HEK293 (cell line): ENCODE data around the gene BACH1.
A peak's percentile ranks its signal among the peaks of the same experiment; 100 is the strongest.

Source experiments
- CTCF ChIA-PET: fragments of 350-600 bp; formaldehyde crosslinking; extraction: SDS; loops from one replicate; lab custom pipeline; 2021; ENCODE audit warnings: antibody characterized with exemption; lab: Yijun Ruan, JAX
- POLR2A ChIA-PET: fragments of 300-600 bp; formaldehyde crosslinking; extraction: SDS; loops from one replicate; lab custom pipeline; 2020; ENCODE audit warnings: antibody characterized with exemption, inconsistent platforms; lab: Yijun Ruan, JAX
- H3K27ac ChIP-seq: fragments of 200-500 bp; sonication (Bioruptor generic); 2 replicates; pipeline ENCODE4 v1.5.1; 2014; ENCODE audit warnings: low read depth, low read length, control low read depth, inconsistent platforms; ENCODE audit errors: extremely low read depth
- H3K36me3 ChIP-seq, 2 experiments: fragments of 200-500 bp in 1 of 2; sonication (Bioruptor generic) in 1 of 2; 1 replicate in 1 of 2; 2 replicates in 1 of 2; pipeline ENCODE4 v1.5.1; 2014 to 2017; ENCODE audit warnings: inconsistent platforms in 2 of 2, low read length in 2 of 2; ENCODE audit not compliant: control insufficient read depth in 2 of 2, insufficient read depth in 1 of 2
- H3K4me1 ChIP-seq: fragments of 200-500 bp; sonication (Bioruptor generic); 2 replicates; pipeline ENCODE4 v1.5.1; 2014; ENCODE audit warnings: mild to moderate bottlenecking, low read length, inconsistent platforms; ENCODE audit not compliant: control insufficient read depth, insufficient read depth
- H3K4me3 ChIP-seq: 2 replicates; pipeline ENCODE4 v1.5.1; 2011; ENCODE audit warnings: low read depth, mild to moderate bottlenecking, control low read depth, low read length, moderate library complexity
- H3K9me3 ChIP-seq: fragments of 200-500 bp; sonication (Bioruptor generic); 2 replicates; pipeline ENCODE4 v1.5.1; 2014; ENCODE audit warnings: low read depth, low read length, inconsistent platforms; ENCODE audit not compliant: control insufficient read depth, insufficient read depth
- HOXA7 ChIP-seq: sonication (generic); formaldehyde crosslinking; IDR thresholded peaks from 2 replicates; pipeline ENCODE4 v1.8.1; 2022; ENCODE audit warnings: missing genetic modification reagents, borderline replicate concordance
- KLF8 ChIP-seq: fragments of 450-650 bp; formaldehyde crosslinking; IDR thresholded peaks from 2 replicates; pipeline ENCODE4 v1.5.1; 2016; ENCODE audit warnings: missing biosample characterization, missing genetic modification characterization
- PRDM10 ChIP-seq: fragments of 450-650 bp; formaldehyde crosslinking; IDR thresholded peaks from 2 replicates; pipeline ENCODE4 v1.5.1; 2016; ENCODE audit warnings: missing biosample characterization, missing genetic modification characterization
- REST ChIP-seq: fragments of 450-650 bp; formaldehyde crosslinking; IDR thresholded peaks from 2 replicates; pipeline ENCODE4 v1.5.1; 2016; ENCODE audit warnings: missing biosample characterization, missing genetic modification characterization
- TSHZ1 ChIP-seq: fragments of 450-650 bp; formaldehyde crosslinking; IDR thresholded peaks from 2 replicates; pipeline ENCODE4 v1.5.1; 2016; ENCODE audit warnings: missing biosample characterization, missing genetic modification characterization, borderline replicate concordance
- ZBTB20 ChIP-seq: fragments of 450-650 bp; formaldehyde crosslinking; IDR thresholded peaks from 2 replicates; pipeline ENCODE4 v1.5.1; 2016; ENCODE audit warnings: missing biosample characterization, missing genetic modification characterization
- ZBTB48 ChIP-seq: fragments of 450-650 bp; formaldehyde crosslinking; IDR thresholded peaks from 2 replicates; pipeline ENCODE4 v1.5.1; 2016; ENCODE audit warnings: missing biosample characterization, missing genetic modification characterization
- ZEB2 ChIP-seq: fragments of 450-650 bp; formaldehyde crosslinking; IDR thresholded peaks from 2 replicates; pipeline ENCODE4 v1.5.1; 2016; ENCODE audit warnings: missing biosample characterization, missing genetic modification characterization
- ZNF140 ChIP-seq: fragments of 450-650 bp; formaldehyde crosslinking; IDR thresholded peaks from 2 replicates; pipeline ENCODE4 v1.5.1; 2016; ENCODE audit warnings: missing biosample characterization, missing genetic modification characterization
- ZNF202 ChIP-seq: fragments of 450-650 bp; formaldehyde crosslinking; IDR thresholded peaks from 2 replicates; pipeline ENCODE4 v1.5.1; 2016; ENCODE audit warnings: missing biosample characterization, missing genetic modification characterization, borderline replicate concordance
- ZNF433 ChIP-seq: fragments of 450-650 bp; formaldehyde crosslinking; IDR thresholded peaks from 2 replicates; pipeline ENCODE4 v1.5.1; 2016; ENCODE audit warnings: missing biosample characterization, missing genetic modification characterization, low read depth
- ZNF548 ChIP-seq: fragments of 450-650 bp; formaldehyde crosslinking; IDR thresholded peaks from 2 replicates; pipeline ENCODE4 v1.5.1; 2016; ENCODE audit warnings: missing biosample characterization, missing genetic modification characterization
- ZNF555 ChIP-seq: fragments of 450-650 bp; formaldehyde crosslinking; conservative IDR thresholded peaks from 2 replicates; pipeline ENCODE4 v1.5.1; 2017; ENCODE audit warnings: missing biosample characterization, mild to moderate bottlenecking, missing genetic modification characterization, inconsistent platforms
- ZNF624 ChIP-seq: fragments of 450-650 bp; formaldehyde crosslinking; IDR thresholded peaks from 2 replicates; pipeline ENCODE4 v1.5.1; 2017; ENCODE audit warnings: missing biosample characterization, missing genetic modification characterization
- ZNF629 ChIP-seq: fragments of 450-650 bp; formaldehyde crosslinking; IDR thresholded peaks from 2 replicates; pipeline ENCODE4 v1.5.1; 2017; ENCODE audit warnings: missing biosample characterization, missing genetic modification characterization
- ZNF664 ChIP-seq: fragments of 450-650 bp; formaldehyde crosslinking; IDR thresholded peaks from 2 replicates; pipeline ENCODE4 v1.5.1; 2016; ENCODE audit warnings: missing biosample characterization, missing genetic modification characterization
- ZNF677 ChIP-seq: fragments of 450-650 bp; IDR thresholded peaks from 2 replicates; pipeline ENCODE4 v1.5.0; 2018; ENCODE audit warnings: missing biosample characterization, mild to moderate bottlenecking, missing genetic modification characterization, moderate library complexity
- ZNF707 ChIP-seq: fragments of 450-650 bp; formaldehyde crosslinking; IDR thresholded peaks from 2 replicates; pipeline ENCODE4 v1.5.1; 2016; ENCODE audit warnings: missing biosample characterization, missing genetic modification characterization
- ZNF792 ChIP-seq: fragments of 450-650 bp; formaldehyde crosslinking; IDR thresholded peaks from 2 replicates; pipeline ENCODE4 v1.5.1; 2016; ENCODE audit warnings: missing biosample characterization, missing genetic modification characterization
- ZSCAN18 ChIP-seq: fragments of 450-650 bp; formaldehyde crosslinking; IDR thresholded peaks from 2 replicates; pipeline ENCODE4 v1.5.1; 2016; ENCODE audit warnings: missing biosample characterization, missing genetic modification characterization

The BACH1 gene

GRCh38 chr21:29303288-29303687 is 4.6 kb downstream of the BACH1 start:
- CTCF ChIA-PET, result interaction anchor here (1.7 to 2.2 kb wide), 2 partner anchors 45 to 139 kb away, joined by 7 to 14 read pairs; no protein-coding TSS in a partner anchor
- Histone ChIP-seq H3K9me3 (no peaks in the 10 kb centered on the region), H3K4me3 (no peak overlapping the region), H3K36me3 (no peaks in the 10 kb centered on the region), H3K4me1 (peaks cover 26% of the 10 kb centered on the region), H3K27ac (no peak overlapping the region)
- TF ChIP-seq ZNF664 (tag by site-specific recombination) (no peak), ZNF792 (tag by site-specific recombination) (no peak), ZBTB20 (tag by site-specific recombination) (0 out of 2 replicates have a peak, but pooled peaks have one; percentile 5)
- TF ChIP-seq, all 188 proteins: peak for 1
- POLR2A ChIA-PET, result no interaction called here

GRCh38 chr21:29304597-29304996 is 5.9 kb downstream of the BACH1 start:
- no peak overlapping the region for H3K4me3 ChIP-seq
- H3K27ac ChIP-seq, result no peak overlapping the region
- TF ChIP-seq PRDM10 (tag by site-specific recombination), result no peak
- TF ChIP-seq ZNF548 (tag by site-specific recombination), result no peak
- TF ChIP-seq ZBTB48 (tag by site-specific recombination), result no peak
- TF ChIP-seq ZEB2 (tag by site-specific recombination), result no peak
- no peak for TF ChIP-seq ZNF433 (tag by site-specific recombination)
- TF ChIP-seq ZNF707, result no peak
- TF ChIP-seq ZBTB20 (tag by site-specific recombination), result no peak
- TF ChIP-seq ZNF202 (tag by site-specific recombination), result no peak
- TF ChIP-seq, all 188 proteins: peak for 0
- H3K36me3 ChIP-seq, result no peaks in the 10 kb centered on the region
- POLR2A ChIA-PET, result no interaction called here
- H3K9me3 ChIP-seq, result no peaks in the 10 kb centered on the region
- H3K4me1 ChIP-seq, result peaks cover 28% of the 10 kb centered on the region
- CTCF ChIA-PET, result interaction anchor here (0.5 kb wide), 1 partner anchor 199 kb away, joined by 3 read pairs; no protein-coding TSS in a partner anchor

- H3K4me3 ChIP-seq, result no peak overlapping the region
- H3K9me3 ChIP-seq, result no peaks in the 10 kb centered on the region
- ChIA-PET CTCF (interaction anchor here (0.5 kb wide), 1 partner anchor 199 kb away, joined by 3 read pairs; no protein-coding TSS in a partner anchor), POLR2A (no interaction called here)
- H3K36me3 ChIP-seq, result no peaks in the 10 kb centered on the region
- H3K4me1 ChIP-seq, result peaks cover 28% of the 10 kb centered on the region
- no peak overlapping the region for H3K27ac ChIP-seq
- TF ChIP-seq REST (tag by site-specific recombination), result no peak
- no peak for TF ChIP-seq KLF8 (tag by site-specific recombination)
- TF ChIP-seq TSHZ1 (tag by site-specific recombination), result no peak
- no peak for TF ChIP-seq ZNF624 (tag by site-specific recombination)
- TF ChIP-seq ZSCAN18 (tag by site-specific recombination), result no peak
- no peak for TF ChIP-seq ZNF677 (tag by site-specific recombination)
- TF ChIP-seq ZNF555 (tag by site-specific recombination), result no peak
- no peak for TF ChIP-seq ZBTB48 (tag by site-specific recombination)
- TF ChIP-seq ZNF629 (tag by site-specific recombination), result no peak
- no peak for TF ChIP-seq HOXA7 (CRISPR knock-in tag)
- no peak for TF ChIP-seq ZNF140 (tag by site-specific recombination)
Measured at GRCh38 chr21:29305068-29305467, 6.3 kb downstream of the BACH1 start.
